Adipocyte (in vitro differentiated cells): ENCODE measurements around the gene RTN4RL1.

Source experiments
- DNase-seq: peaks from one replicate; pipeline ENCODE4 v3.0.0-alpha.2; 2015; ENCODE audit warnings: low read depth
- H3K27me3 ChIP-seq: replicated peaks from 2 replicates; pipeline ENCODE4 v1.7.0; 2013; ENCODE audit warnings: mild to moderate bottlenecking, low read length, moderate library complexity; ENCODE audit not compliant: control insufficient read depth, insufficient read depth
- H3K36me3 ChIP-seq: 2 replicates; pipeline ENCODE4 v1.7.0; 2013; ENCODE audit warnings: low read length, mild to moderate bottlenecking, moderate library complexity; ENCODE audit not compliant: control insufficient read depth, insufficient read depth, severe bottlenecking
- H3K4me1 ChIP-seq: 2 replicates; pipeline ENCODE4 v1.7.0; 2013; ENCODE audit warnings: mild to moderate bottlenecking, low read length, moderate library complexity; ENCODE audit not compliant: control insufficient read depth, insufficient read depth
- H3K4me3 ChIP-seq: 2 replicates; pipeline ENCODE4 v1.7.0; 2013; ENCODE audit warnings: mild to moderate bottlenecking, low read length, moderate library complexity
- H3K9ac ChIP-seq: 2 replicates; pipeline ENCODE4 v1.7.0; 2013; ENCODE audit warnings: mild to moderate bottlenecking, low read length, moderate library complexity
- H3K9me3 ChIP-seq: 2 replicates; pipeline ENCODE4 v1.7.0; 2013; ENCODE audit warnings: mild to moderate bottlenecking, low read length, moderate library complexity; ENCODE audit not compliant: control insufficient read depth

RTN4RL1 gene

DNA sequence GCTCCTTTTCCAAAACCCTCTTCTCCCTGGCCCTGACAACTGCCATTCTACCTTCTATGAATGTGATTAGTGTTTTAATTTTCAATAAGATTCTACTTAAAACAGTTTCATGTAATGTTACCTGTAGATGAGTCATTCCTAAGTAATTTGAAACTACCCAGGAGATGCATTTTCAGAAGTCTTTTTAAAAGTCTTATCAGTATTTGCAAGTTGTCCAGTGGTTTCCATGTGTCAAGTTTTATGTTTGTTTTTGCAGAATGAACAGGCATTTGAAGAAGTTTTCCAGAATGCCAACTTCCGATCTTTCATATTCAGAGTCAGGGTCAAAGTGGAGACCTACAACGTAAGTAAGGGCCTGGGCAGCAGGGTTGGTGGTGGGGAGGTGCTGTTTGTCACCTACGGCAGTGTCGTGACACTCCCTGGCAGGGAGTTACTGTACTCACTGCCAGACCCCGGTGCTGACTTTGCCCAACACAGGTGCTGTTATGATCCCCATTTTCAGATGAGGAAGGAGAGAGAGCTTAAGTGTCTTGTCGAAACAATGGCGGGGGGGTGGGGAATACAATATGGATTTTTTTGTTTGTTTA, 130.3 kb downstream of the RTN4RL1 start:
- Histone ChIP-seq H3K4me3 (no peak overlapping the region), H3K27me3 (no peaks in the 10 kb centered on the region), H3K36me3 (peaks cover 71% of the 10 kb centered on the region), H3K4me1 (no peaks in the 10 kb centered on the region), H3K9me3 (no peaks in the 10 kb centered on the region), H3K9ac (no peak overlapping the region)
- DNase-seq = no peak

- Histone ChIP-seq H3K27me3 (no peaks in the 10 kb centered on the region), H3K9me3 (no peaks in the 10 kb centered on the region), H3K9ac (no peak overlapping the region), H3K4me3 (no peak overlapping the region), H3K4me1 (no peaks in the 10 kb centered on the region), H3K36me3 (peaks cover 68% of the 10 kb centered on the region)
- no peak for DNase-seq
These were observed 134.2 kb downstream of the RTN4RL1 start for GRCh38 chr17:1890758-1891450.

DNA sequence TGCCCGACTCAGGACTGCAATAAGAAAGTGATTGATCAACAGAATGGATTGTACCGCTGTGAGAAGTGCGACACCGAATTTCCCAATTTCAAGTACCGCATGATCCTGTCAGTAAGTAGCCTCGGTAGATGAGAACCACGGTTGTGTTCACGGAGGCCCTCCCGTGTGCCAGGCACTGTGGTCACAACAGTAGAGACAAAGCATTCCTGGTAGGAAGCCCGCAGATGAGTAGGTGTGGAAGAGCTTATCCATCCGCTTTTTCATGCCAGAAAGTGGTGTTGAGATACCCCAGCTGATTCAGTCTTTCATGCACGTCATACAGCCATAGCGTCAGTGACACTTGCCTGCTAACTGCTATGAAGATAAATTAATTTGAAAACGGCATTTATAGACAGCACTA, 136.4 kb downstream of the RTN4RL1 start:
- Histone ChIP-seq H3K9ac (no peak overlapping the region), H3K27me3 (no peaks in the 10 kb centered on the region), H3K4me3 (no peak overlapping the region), H3K4me1 (no peaks in the 10 kb centered on the region), H3K9me3 (no peaks in the 10 kb centered on the region), H3K36me3 (peaks cover 79% of the 10 kb centered on the region)
- DNase-seq = no peak
